Heart right ventricle (tissue), 16 donors: Measurements from ENCODE around the gene FAM124B. TPM values are rescaled to one million over a fixed set of nuclear protein-coding genes. Genes with fewer than 3 reads are reported as not detected.

ENCODE experiments used
- ATAC-seq, 8 donors: fragments of 200-7000 bp; cut with Tn5 transposase; one replicate each; pipeline ENCODE4 v1.9.1; 2020; ENCODE audit warnings: mild to moderate bottlenecking in 8 of 8, moderate library complexity in 8 of 8, moderate number of reproducible peaks in 1 of 8
- DNase-seq, 2 donors: peaks; one replicate each; pipeline ENCODE4 v3.0.0-alpha.2; 2020
- H3K27ac ChIP-seq, 10 donors: fragments of 200-600 bp; sonication (generic) in 2 of 10; one replicate each; pipeline versions ENCODE4 v1.5.0 to v1.8.0; 2020 to 2022; ENCODE audit warnings: mild to moderate bottlenecking in 3 of 10
- H3K27me3 ChIP-seq, 7 donors: fragments of 200-600 bp; one replicate each; pipeline ENCODE4 v1.8.0; 2021 to 2022; ENCODE audit warnings: mild to moderate bottlenecking in 2 of 7
- H3K36me3 ChIP-seq, 9 donors: fragments of 200-600 bp; sonication (generic) in 1 of 9; one replicate each; pipeline versions ENCODE4 v1.5.0 to v1.8.0; 2020 to 2022; ENCODE audit warnings: mild to moderate bottlenecking in 2 of 9
- H3K4me1 ChIP-seq, 9 donors: fragments of 200-600 bp; sonication (generic) in 1 of 9; one replicate each; pipeline versions ENCODE4 v1.5.0 to v1.8.0; 2020 to 2022; ENCODE audit warnings: mild to moderate bottlenecking in 4 of 9
- H3K4me3 ChIP-seq, 10 donors: fragments of 200-600 bp; sonication (generic) in 2 of 10; one replicate each; pipeline versions ENCODE4 v1.5.0 to v1.8.0; 2020 to 2022; ENCODE audit warnings: mild to moderate bottlenecking in 7 of 10, moderate library complexity in 2 of 10
- H3K9me3 ChIP-seq, 11 donors: fragments of 200-600 bp in 10 of 11; sonication (generic) in 2 of 11; one replicate each; pipeline versions ENCODE4 v1.5.0 to v1.8.0; 2013 to 2022; ENCODE audit warnings: mild to moderate bottlenecking in 2 of 11, control low read depth in 1 of 11, moderate library complexity in 1 of 11
- whole genome bisulfite sequencing, 2 donors: extraction: QIAGEN DNeasy Blood & Tissue Kit; methylation state at CpG; one replicate each; pipeline ENCODE4 v1.1.7; 2013; ENCODE audit warnings: inconsistent platforms in 1 of 2; 5-methylcytosine and 5-hydroxymethylcytosine counted together
- intact Hi-C, 10 donors: fragments of 100-400 bp; cut with DNase I; formaldehyde crosslinking; loops; one replicate each; pipeline versions ENCODE4 v1.11.1 to v1.14.2; 2022
- polyA plus RNA-seq, 2 donors: library from polyadenylated mRNA; stranded (reverse); fragments of 200-250 nt; gene quantifications; one replicate each; pipeline ENCODE4 v1.2.3, GENCODE V29; 2013
- total RNA-seq, 10 donors: library from RNA; stranded (reverse); fragmentation: NEBNext Ultra II Directional in 3 of 10; extraction: Animal tissue kit (Norgen Biotek cat#: 25700) in 3 of 10; gene quantifications; one replicate each; pipeline versions ENCODE4 v1.2.1 to v1.2.4, GENCODE V29; 2021 to 2023
- TF ChIP-seq, protein P1 (sequence below), 9 donors: fragments of 200-600 bp; sonication (generic) in 2 of 9; IDR thresholded peaks; one replicate each; pipeline versions ENCODE4 v1.5.0 to v1.8.0; 2021 to 2022; ENCODE audit warnings: antibody characterized with exemption in 9 of 9, mild to moderate bottlenecking in 5 of 9, moderate library complexity in 1 of 9
- donor health status: Arrhythmogenic right ventricular cardiomyopathy.
- donor health status: ischemic (EF 13 %, LVEDD 7.1; RV severe dilation, severe dysfunction).
- donor health status: healthy with polysubstance abuse.
- donor health status: DM: no; HTN: yes; CAD: no.
- donor health status: DM: no; HTN: no; CAD: no.
- donor health status: ischemic (EF 25% LVEDD 6.9; RV normal size, moderate dysfunction).
- donor health status: ischemic (EF 25% LVEDD 5.7; RV mildly dilated, moderate dysfunction).
- donor health status: healthy.
- donor health status: DM: yes; HTN: yes; CAD: no.
- donor health status: Ischemic cardiomyopathy.
- donor health status: ischemic (EF 35%, LVEDD 5.7; RV mildly dilated, moderate dysfunction).
- donor health status: nonischemic (EF 11% LVEDD 7.7; RV severe dilation, severe dysfunction).
- donor health status: DM: yes; HTN: yes; CAD: no.
- donor health status: PGD.
- donor health status: ischemic (EF 29% LVEDD 5.4; RV normal size, mild dysfunction).
- donor health status: nonischemic (EF 23%, LVEDD 6.1; RV moderate dilation, normal function).

The FAM124B gene
- total and polyA plus RNA-seq, 12 donors = 0.62 to 3.9 (median 1.7) TPM

DNA sequence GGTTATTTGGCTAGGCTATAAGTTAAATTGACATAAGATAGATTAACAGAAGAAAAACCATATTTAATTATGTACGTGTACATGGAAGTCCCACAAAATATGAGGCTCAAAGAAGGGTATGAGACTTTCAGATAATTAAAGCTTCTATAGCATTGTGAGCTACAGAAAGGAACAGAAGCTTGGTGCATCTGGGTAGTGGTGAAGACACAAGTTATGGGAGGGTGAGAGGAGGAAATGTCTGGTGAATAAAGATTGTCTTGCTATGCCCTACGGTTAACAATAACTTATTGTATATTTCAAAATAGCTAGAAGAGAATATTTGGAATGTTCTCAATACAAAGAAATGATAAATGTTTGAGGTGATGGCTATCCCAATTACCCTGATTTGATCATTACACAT, 6.8 kb upstream of the FAM124B start:
- Histone ChIP-seq H3K36me3 (no peaks in the 10 kb centered on the region), H3K4me1 (peaks cover 0 to 26% (median 0%) of the 10 kb centered on the region in 9 donors), H3K9me3 (peaks cover 0 to 4% (median 0%) of the 10 kb centered on the region in 11 donors), H3K27ac (no peak overlapping the region), H3K4me3 (no peak overlapping the region), H3K27me3 (no peaks in the 10 kb centered on the region)
- ATAC-seq (no peak), DNase-seq (no peak)
- intact Hi-C loops = no loop called here
- 66 to 68% methylated on average over 2 of the region's 2 CpGs for WGBS, 2 donors
- TF ChIP-seq, protein P1, sequence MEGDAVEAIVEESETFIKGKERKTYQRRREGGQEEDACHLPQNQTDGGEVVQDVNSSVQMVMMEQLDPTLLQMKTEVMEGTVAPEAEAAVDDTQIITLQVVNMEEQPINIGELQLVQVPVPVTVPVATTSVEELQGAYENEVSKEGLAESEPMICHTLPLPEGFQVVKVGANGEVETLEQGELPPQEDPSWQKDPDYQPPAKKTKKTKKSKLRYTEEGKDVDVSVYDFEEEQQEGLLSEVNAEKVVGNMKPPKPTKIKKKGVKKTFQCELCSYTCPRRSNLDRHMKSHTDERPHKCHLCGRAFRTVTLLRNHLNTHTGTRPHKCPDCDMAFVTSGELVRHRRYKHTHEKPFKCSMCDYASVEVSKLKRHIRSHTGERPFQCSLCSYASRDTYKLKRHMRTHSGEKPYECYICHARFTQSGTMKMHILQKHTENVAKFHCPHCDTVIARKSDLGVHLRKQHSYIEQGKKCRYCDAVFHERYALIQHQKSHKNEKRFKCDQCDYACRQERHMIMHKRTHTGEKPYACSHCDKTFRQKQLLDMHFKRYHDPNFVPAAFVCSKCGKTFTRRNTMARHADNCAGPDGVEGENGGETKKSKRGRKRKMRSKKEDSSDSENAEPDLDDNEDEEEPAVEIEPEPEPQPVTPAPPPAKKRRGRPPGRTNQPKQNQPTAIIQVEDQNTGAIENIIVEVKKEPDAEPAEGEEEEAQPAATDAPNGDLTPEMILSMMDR (IDR thresholded peaks at IDR 0.05) = no peak

- peak overlapping the region in 6 of 10 donors; percentile 0 to 79 (median 22) for H3K27ac ChIP-seq
- 58 to 65% methylated on average over 5 of the region's 5 CpGs for WGBS, 2 donors
- no peaks in the 10 kb centered on the region for H3K27me3 ChIP-seq
- peaks cover 0 to 4% (median 0%) of the 10 kb centered on the region in 11 donors for H3K9me3 ChIP-seq
- H3K36me3 ChIP-seq = no peaks in the 10 kb centered on the region
- H3K4me1 ChIP-seq = peaks cover 0 to 33% (median 8%) of the 10 kb centered on the region in 9 donors
- peak; percentile 21 to 40 for DNase-seq
- ATAC-seq = peak; percentile 77 to 93 (median 92)
- no peak overlapping the region for H3K4me3 ChIP-seq
- TF ChIP-seq, protein P1 (IDR thresholded peaks at IDR 0.05) = no peak
- intact Hi-C loops = no loop called here
Observed at GRCh38 chr2:224407241-224407701, 5.4 kb upstream of the FAM124B start.

DNA sequence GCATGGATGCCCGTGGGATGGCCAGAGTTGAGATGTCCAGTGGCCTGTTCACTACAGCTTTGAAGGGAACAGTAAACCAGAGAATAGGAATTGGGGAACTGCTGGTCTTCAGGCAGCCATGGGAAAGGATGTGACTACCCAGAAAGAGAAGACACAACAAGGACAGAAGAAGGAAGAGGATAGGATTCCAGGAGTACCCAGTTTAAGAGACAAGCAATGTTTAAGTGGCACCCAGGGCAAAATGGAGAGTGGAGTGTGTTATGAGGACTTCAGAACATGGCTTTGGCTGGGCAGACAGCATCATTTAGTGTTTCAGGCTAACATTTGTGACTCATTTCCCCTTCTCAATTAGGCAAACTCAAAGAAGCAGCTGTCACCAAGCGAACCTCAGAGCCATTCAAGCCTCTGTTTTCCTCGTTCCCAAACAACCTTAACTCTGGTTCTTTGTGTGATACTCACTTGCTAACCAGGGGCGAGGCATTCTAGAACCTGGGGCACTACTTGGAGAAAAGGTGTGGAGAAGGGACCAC, 4.0 kb upstream of the FAM124B start:
- DNase-seq (no peak), ATAC-seq (no peak)
- Histone ChIP-seq H3K4me3 (no peak overlapping the region), H3K27ac (peak overlapping the region in 4 of 10 donors; percentile 41 to 58 (median 50)), H3K9me3 (peaks cover 0 to 4% (median 0%) of the 10 kb centered on the region in 11 donors), H3K4me1 (peaks cover 0 to 36% (median 9%) of the 10 kb centered on the region in 9 donors), H3K36me3 (no peaks in the 10 kb centered on the region), H3K27me3 (no peaks in the 10 kb centered on the region)
- intact Hi-C loops = no loop called here
- TF ChIP-seq, protein P1 (IDR thresholded peaks at IDR 0.05) = no peak
- 72 to 82% methylated on average over 4 of the region's 4 CpGs for WGBS, 2 donors

GRCh38 chr2:224405412-224405811, 3.5 kb upstream of the FAM124B start:
- Histone ChIP-seq H3K27ac (peak overlapping the region in 1 of 10 donors; percentile 58), H3K4me3 (no peak overlapping the region), H3K4me1 (peaks cover 0 to 36% (median 9%) of the 10 kb centered on the region in 9 donors), H3K36me3 (no peaks in the 10 kb centered on the region), H3K27me3 (no peaks in the 10 kb centered on the region), H3K9me3 (peaks cover 0 to 4% (median 0%) of the 10 kb centered on the region in 11 donors)
- TF ChIP-seq, protein P1 (IDR thresholded peaks at IDR 0.05) = no peak
- DNase-seq = no peak
- intact Hi-C loops = no loop called here
- ATAC-seq = no peak
- 63 to 70% methylated on average over 3 of the region's 3 CpGs for WGBS, 2 donors
